ENCODE results near the gene PALLD.
A peak's percentile ranks its signal among the peaks of the same experiment; 100 is the strongest.

The PALLD gene

GRCh38 chr4:168623011-168623410 is 126.2 kb downstream of the PALLD start:
- DNase-seq (ENCODE audit: low spot score) = no peak

GRCh38 chr4:168623484-168623883 is 126.6 kb downstream of the PALLD start:
- no peak for DNase-seq (ENCODE audit: low spot score)

GRCh38 chr4:168628251-168628650 is 131.4 kb downstream of the PALLD start:
- no peak for DNase-seq (ENCODE audit: low spot score)

GRCh38 chr4:168629566-168629965 is 132.7 kb downstream of the PALLD start:
- DNase-seq (ENCODE audit: low spot score) = no peak

GRCh38 chr4:168630445-168631187 is 133.8 kb downstream of the PALLD start:
- no peak for DNase-seq (ENCODE audit: low spot score)

- DNase-seq (ENCODE audit: low spot score) = peak; percentile 89
Measured at GRCh38 chr4:168631241-168632162, 134.7 kb downstream of the PALLD start.

GRCh38 chr4:168632301-168632725 is 135.5 kb downstream of the PALLD start:
- peak; percentile 51 for DNase-seq (ENCODE audit: low spot score)

GRCh38 chr4:168633064-168633463 is 136.2 kb downstream of the PALLD start:
- DNase-seq (ENCODE audit: low spot score) = no peak

GRCh38 chr4:168633496-168633895 is 136.6 kb downstream of the PALLD start:
- no peak for DNase-seq (ENCODE audit: low spot score)

GRCh38 chr4:168634276-168634802 is 137.5 kb downstream of the PALLD start:
- no peak for DNase-seq (ENCODE audit: low spot score)

GRCh38 chr4:168636040-168636439 is 139.2 kb downstream of the PALLD start:
- no peak for DNase-seq (ENCODE audit: low spot score)

- no peak for DNase-seq (ENCODE audit: low spot score)
Measured at GRCh38 chr4:168636506-168637196, 139.8 kb downstream of the PALLD start.

- DNase-seq (ENCODE audit: low spot score) = no peak
Measured at GRCh38 chr4:168637872-168638756, 141.3 kb downstream of the PALLD start.

GRCh38 chr4:168639914-168640313 is 143.1 kb downstream of the PALLD start:
- no peak for DNase-seq (ENCODE audit: low spot score)

GRCh38 chr4:168641811-168642140 is 144.9 kb downstream of the PALLD start:
- DNase-seq (ENCODE audit: low spot score) = no peak

- no peak for DNase-seq (ENCODE audit: low spot score)
Measured at GRCh38 chr4:168642591-168642990, 145.7 kb downstream of the PALLD start.

GRCh38 chr4:168643111-168643795 is 146.4 kb downstream of the PALLD start:
- DNase-seq (ENCODE audit: low spot score) = no peak

GRCh38 chr4:168643796-168644159 is 146.9 kb downstream of the PALLD start:
- DNase-seq (ENCODE audit: low spot score) = no peak

- no peak for DNase-seq (ENCODE audit: low spot score)
Measured at GRCh38 chr4:168646001-168646768, 149.3 kb downstream of the PALLD start.
